Astrocyte (in vitro differentiated cells and primary cell): ENCODE results near the gene C10orf53. TPM values are rescaled to one million over a fixed set of nuclear protein-coding genes. Genes with fewer than 3 reads are reported as not detected.

ENCODE experiments used
- DNase-seq: peaks from one replicate; pipeline ENCODE4 v3.0.0-alpha.2; 2010; ENCODE audit warnings: low read depth
- FAIRE-seq: peaks from 2 replicates; lab custom pipeline; 2011; peaks lifted over from hg19 to GRCh38; lab: Jason Lieb, UNC
- H2AFZ ChIP-seq: 2 replicates; pipeline ENCODE4 v1.6.0; 2012; ENCODE audit warnings: low read depth, low read length, inconsistent platforms
- H3K27ac ChIP-seq: 2 replicates; pipeline ENCODE4 v1.5.1; 2011; ENCODE audit warnings: low read depth, low read length, inconsistent platforms
- H3K27me3 ChIP-seq: 2 replicates; pipeline ENCODE4 v1.6.0; 2011; ENCODE audit warnings: low read length, inconsistent platforms; ENCODE audit not compliant: insufficient read depth
- H3K36me3 ChIP-seq: 2 replicates; pipeline ENCODE4 v1.5.1; 2011; ENCODE audit warnings: low read length, inconsistent platforms; ENCODE audit not compliant: insufficient read depth
- H3K4me1 ChIP-seq: 2 replicates; pipeline ENCODE4 v1.5.1; 2011; ENCODE audit warnings: low read length, inconsistent platforms; ENCODE audit not compliant: insufficient read depth
- H3K4me2 ChIP-seq: 2 replicates; pipeline ENCODE4 v1.6.0; 2012; ENCODE audit warnings: low read length, inconsistent platforms
- H3K4me3 ChIP-seq: 2 replicates; pipeline ENCODE4 v1.5.1; 2011; ENCODE audit warnings: low read depth, mild to moderate bottlenecking, low read length, inconsistent platforms; ENCODE audit not compliant: insufficient read depth
- H3K79me2 ChIP-seq: 2 replicates; pipeline ENCODE4 v1.6.0; 2012; ENCODE audit warnings: mild to moderate bottlenecking, low read length, inconsistent platforms; ENCODE audit not compliant: insufficient read depth
- H3K9ac ChIP-seq: 2 replicates; pipeline ENCODE4 v1.6.0; 2012; ENCODE audit warnings: mild to moderate bottlenecking, low read length, inconsistent platforms
- H3K9me3 ChIP-seq: 2 replicates; pipeline ENCODE4 v1.5.1; 2012; ENCODE audit warnings: low read depth, mild to moderate bottlenecking, low read length, inconsistent platforms; ENCODE audit not compliant: insufficient read depth
- H4K20me1 ChIP-seq: 2 replicates; pipeline ENCODE4 v1.6.0; 2012; ENCODE audit warnings: low read length, inconsistent platforms; ENCODE audit not compliant: insufficient read depth
- H3K27ac Mint-ChIP-seq: one replicate; pipeline ENCODE4 v1.8.0; 2021; ENCODE audit warnings: mild to moderate bottlenecking, mixed read lengths; ENCODE audit not compliant: unreplicated experiment
- H3K27me3 Mint-ChIP-seq: one replicate; pipeline ENCODE4 v1.8.0; 2021; ENCODE audit warnings: low read depth, mixed read lengths; ENCODE audit not compliant: unreplicated experiment
- H3K36me3 Mint-ChIP-seq: one replicate; pipeline ENCODE4 v1.8.0; 2021; ENCODE audit warnings: low read depth, mixed read lengths; ENCODE audit not compliant: unreplicated experiment
- H3K4me1 Mint-ChIP-seq: one replicate; pipeline ENCODE4 v1.8.0; 2021; ENCODE audit warnings: low read depth, mixed read lengths; ENCODE audit not compliant: unreplicated experiment
- H3K4me3 Mint-ChIP-seq: one replicate; pipeline ENCODE4 v1.8.0; 2021; ENCODE audit warnings: mild to moderate bottlenecking, moderate library complexity, mixed read lengths; ENCODE audit not compliant: unreplicated experiment
- H3K9me3 Mint-ChIP-seq: one replicate; pipeline ENCODE4 v1.8.0; 2021; ENCODE audit warnings: mild to moderate bottlenecking, mixed read lengths; ENCODE audit not compliant: unreplicated experiment
- CTCF ChIP-seq: IDR thresholded peaks from 2 replicates; pipeline ENCODE4 v1.5.1; 2011; ENCODE audit warnings: low read depth, mild to moderate bottlenecking, inconsistent platforms, low read length, moderate library complexity; ENCODE audit not compliant: insufficient read depth
- EZH2 ChIP-seq: IDR thresholded peaks from 2 replicates; pipeline ENCODE4 v1.6.1; 2012; ENCODE audit warnings: mild to moderate bottlenecking, low read length, inconsistent platforms; ENCODE audit not compliant: insufficient read depth
- total RNA-seq: library from RNA; stranded (reverse); gene quantifications from 2 replicates; pipeline ENCODE4 v1.2.1, GENCODE V29; 2021

Gene C10orf53
- total RNA-seq, 1 donor from 2014 or later: not detected

DNA sequence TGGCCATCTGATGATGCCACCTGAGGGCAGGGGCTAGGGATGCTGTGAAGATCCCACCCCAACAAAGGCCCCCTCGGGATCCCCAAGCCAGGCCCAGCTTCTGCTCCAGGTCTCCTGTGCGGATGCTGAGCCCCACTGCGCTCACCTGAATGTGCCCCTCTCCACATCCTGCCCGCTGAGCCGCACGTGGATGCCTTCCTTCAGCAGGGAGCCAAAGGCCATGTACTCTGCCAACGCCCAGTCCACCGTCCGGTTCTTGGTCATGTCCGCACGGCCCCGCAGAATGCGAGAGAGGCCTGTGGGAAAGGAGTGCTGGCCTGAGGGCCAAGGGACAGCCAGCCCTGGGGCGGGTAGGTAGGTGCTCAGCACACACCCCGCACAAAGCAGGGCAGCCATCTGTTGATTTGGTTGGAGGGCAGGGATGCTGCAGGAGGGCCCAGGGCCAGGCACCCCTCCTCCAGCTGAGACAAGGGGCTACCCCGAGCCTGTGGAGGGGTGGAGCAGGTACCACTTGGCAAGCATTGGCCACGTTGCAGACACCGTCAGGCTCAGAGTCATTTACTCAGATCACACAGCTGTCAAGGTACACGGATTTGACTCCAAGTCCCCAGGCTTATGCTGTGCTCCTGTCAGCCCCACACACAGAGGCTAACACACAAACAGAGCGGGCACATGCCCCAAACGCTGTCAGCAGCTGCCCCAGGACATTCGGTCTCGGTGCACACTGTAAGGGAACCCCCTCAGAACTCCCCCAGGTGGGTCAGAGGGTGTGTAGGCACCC lies 63.4 kb downstream of the C10orf53 start:
- Histone ChIP-seq H3K79me2 (no peaks in the 10 kb centered on the region), H2AFZ (no peak overlapping the region), H3K27ac (no peak overlapping the region), H3K27me3 (no peaks in the 10 kb centered on the region), H3K4me1 (no peaks in the 10 kb centered on the region), H3K9ac (no peak overlapping the region), H3K4me3 (no peak overlapping the region), H3K4me2 (no peak overlapping the region), H3K9me3 (peaks cover 6% of the 10 kb centered on the region), H4K20me1 (no peaks in the 10 kb centered on the region), H3K36me3 (no peaks in the 10 kb centered on the region)
- Mint-ChIP-seq H3K9me3 (no peaks in the 10 kb centered on the region), H3K27ac (no peak overlapping the region), H3K4me3 (no peak overlapping the region), H3K27me3 (peaks cover 5% of the 10 kb centered on the region), H3K4me1 (no peaks in the 10 kb centered on the region), H3K36me3 (peaks cover 2% of the 10 kb centered on the region)
- no peak for TF ChIP-seq EZH2
- TF ChIP-seq CTCF: no peak
- DNase-seq (no peak), FAIRE-seq (no peak)

GRCh38 chr10:49743464-49744075 lies 64.1 kb downstream of the C10orf53 start:
- Mint-ChIP-seq H3K27me3 (peaks cover 5% of the 10 kb centered on the region), H3K9me3 (no peaks in the 10 kb centered on the region), H3K36me3 (peaks cover 2% of the 10 kb centered on the region), H3K4me1 (no peaks in the 10 kb centered on the region), H3K4me3 (no peak overlapping the region), H3K27ac (no peak overlapping the region)
- H3K4me2 ChIP-seq: no peak overlapping the region
- H4K20me1 ChIP-seq: no peaks in the 10 kb centered on the region
- peaks cover 6% of the 10 kb centered on the region for H3K9me3 ChIP-seq
- H3K36me3 ChIP-seq: no peaks in the 10 kb centered on the region
- no peaks in the 10 kb centered on the region for H3K4me1 ChIP-seq
- H3K4me3 ChIP-seq: no peak overlapping the region
- no peak for FAIRE-seq
- no peaks in the 10 kb centered on the region for H3K27me3 ChIP-seq
- H3K9ac ChIP-seq: no peak overlapping the region
- no peak overlapping the region for H2AFZ ChIP-seq
- TF ChIP-seq EZH2 (no peak), CTCF (no peak)
- DNase-seq: no peak
- no peaks in the 10 kb centered on the region for H3K79me2 ChIP-seq
- no peak overlapping the region for H3K27ac ChIP-seq
